Astrocyte of the cerebellum (primary cell): ENCODE measurements around the gene ESD.
A peak's percentile ranks its signal among the peaks of the same experiment; 100 is the strongest.

ENCODE experiments used
- DNase-seq: peaks from one replicate; pipeline ENCODE4 v3.0.0-alpha.2; 2011; ENCODE audit warnings: low read depth
- H3K4me3 ChIP-seq: 2 replicates; pipeline ENCODE4 v1.5.1; 2011; ENCODE audit warnings: mild to moderate bottlenecking, low read depth, low read length, moderate library complexity
- CTCF ChIP-seq: IDR thresholded peaks from 2 replicates; pipeline ENCODE4 v1.5.1; 2012; ENCODE audit warnings: low read length, low read depth, moderate library complexity, mild to moderate bottlenecking; ENCODE audit errors: missing control alignments
- in situ Hi-C: cut with HindIII; loops from 2 replicates; pipeline ENCODE4 v1.10.0; 2017; ENCODE audit warnings: low sequenced_read_pairs

ESD gene

GRCh38 chr13:46831588-46832194 is 34.7 kb upstream of the ESD start:
- peak; percentile 46 for DNase-seq
- TF ChIP-seq CTCF, result peak; percentile 65
- no peak overlapping the region for H3K4me3 ChIP-seq
- in situ Hi-C loops, result no loop called here

GRCh38 chr13:46830405-46831005 is 33.5 kb upstream of the ESD start:
- DNase-seq, result peak; percentile 8
- no peak overlapping the region for H3K4me3 ChIP-seq
- in situ Hi-C loops, result no loop called here
- TF ChIP-seq CTCF, result no peak

- in situ Hi-C loops, result no loop called here
- no peak for DNase-seq
- no peak for TF ChIP-seq CTCF
- no peak overlapping the region for H3K4me3 ChIP-seq
Measured at GRCh38 chr13:46822551-46822950, 25.6 kb upstream of the ESD start.

- no peak for DNase-seq
- no peak overlapping the region for H3K4me3 ChIP-seq
- in situ Hi-C loops, result no loop called here
- TF ChIP-seq CTCF, result no peak
Measured at GRCh38 chr13:46817838-46818476, 21.0 kb upstream of the ESD start.

GRCh38 chr13:46817095-46817494 is 20.1 kb upstream of the ESD start:
- DNase-seq, result no peak
- no peak overlapping the region for H3K4me3 ChIP-seq
- TF ChIP-seq CTCF, result no peak
- in situ Hi-C loops, result no loop called here

- H3K4me3 ChIP-seq, result no peak overlapping the region
- in situ Hi-C loops, result no loop called here
- TF ChIP-seq CTCF, result no peak
- DNase-seq, result no peak
Measured at GRCh38 chr13:46816371-46816770, 19.4 kb upstream of the ESD start.
